K562 (cell line): ENCODE results near the gene RPTOR. TPM values are rescaled to one million over a fixed set of nuclear protein-coding genes. Genes with fewer than 3 reads are reported as not detected.

Experiments
- ATAC-seq: fragments of 200-7000 bp; cut with Tn5 transposase; 3 replicates; pipeline ENCODE4 v1.9.1; 2020; ENCODE audit warnings: moderate library complexity
- BruUV-seq: library from RNA; stranded (reverse); fragments of 400-500 nt; replicated peaks from 2 replicates; lab custom pipeline; 2021; lab: Mats Ljungman, UMichigan
- CTCF ChIA-PET: fragments of 300-600 bp; formaldehyde crosslinking; extraction: SDS; loops from one replicate; lab custom pipeline; 2021; ENCODE audit warnings: low intra/inter-chr PET ratio; lab: Yijun Ruan, JAX
- POLR2A ChIA-PET: fragments of 300-600, 350-650 bp; sonication (Branson Sonifier 250); formaldehyde crosslinking; extraction: SDS; loops from one replicate; lab custom pipeline; 2021; ENCODE audit warnings: antibody characterized with exemption, inconsistent platforms; lab: Yijun Ruan, JAX
- DNase-seq, 4 experiments: peaks; one replicate each; pipeline versions ENCODE4 v3.0.0 to v3.0.0-alpha.2; 2011 to 2018; ENCODE audit warnings: low spot score in 3 of 4, mixed read lengths in 3 of 4; ENCODE audit errors: extremely low read depth in 1 of 4
- FAIRE-seq: peaks from 2 replicates; lab custom pipeline; 2011; peaks lifted over from hg19 to GRCh38; lab: Jason Lieb, UNC
- H2AFZ ChIP-seq: 2 replicates; pipeline ENCODE4 v1.6.0; 2011; ENCODE audit warnings: low read depth, low read length, control low read depth, inconsistent platforms
- H3K27ac ChIP-seq: fragments of 200-600 bp; 3 replicates; pipeline ENCODE4 v1.8.0; 2011; ENCODE audit warnings: low read depth, mild to moderate bottlenecking, control low read depth, inconsistent platforms, low read length, moderate library complexity, mixed read lengths; ENCODE audit errors: extremely low read depth
- H3K27me3 ChIP-seq, 2 experiments: fragments of 300-600 bp in 1 of 2; 2 replicates in 1 of 2; 3 replicates in 1 of 2; pipeline versions ENCODE4 v1.6.0 to v1.8.0; 2011; ENCODE audit warnings: inconsistent platforms in 2 of 2, low read length in 2 of 2, mild to moderate bottlenecking in 1 of 2, mixed read lengths in 1 of 2, moderate library complexity in 1 of 2; ENCODE audit not compliant: control insufficient read depth in 2 of 2, insufficient read depth in 2 of 2
- H3K36me3 ChIP-seq: fragments of 300-600 bp; 3 replicates; pipeline ENCODE4 v1.8.0; 2011; ENCODE audit warnings: mild to moderate bottlenecking, low read length, inconsistent platforms; ENCODE audit not compliant: control insufficient read depth, insufficient read depth
- H3K4me1 ChIP-seq, 2 experiments: fragments of 200-600 bp in 1 of 2; replicated peaks in 1 of 2; 2 replicates in 1 of 2; 3 replicates in 1 of 2; pipeline versions ENCODE4 v1.5.1 to v1.8.0; 2011; ENCODE audit warnings: inconsistent platforms in 2 of 2, low read length in 2 of 2, mild to moderate bottlenecking in 1 of 2, mixed read lengths in 1 of 2, moderate library complexity in 1 of 2; ENCODE audit not compliant: control insufficient read depth in 2 of 2, insufficient read depth in 2 of 2
- H3K4me2 ChIP-seq: 2 replicates; pipeline ENCODE4 v1.6.1; 2011; ENCODE audit warnings: low read length, control low read depth, inconsistent platforms, mixed read lengths; ENCODE audit not compliant: insufficient read depth
- H3K4me3 ChIP-seq: fragments of 200-600 bp; sonication (generic), shearing (Covaris generic); 2 replicates; pipeline ENCODE4 v1.5.1; 2016; ENCODE audit warnings: control low read depth, inconsistent platforms
- H3K79me2 ChIP-seq: fragments of 200-600 bp; 3 replicates; pipeline ENCODE4 v1.8.0; 2011; ENCODE audit warnings: low read length, inconsistent platforms; ENCODE audit not compliant: control insufficient read depth, insufficient read depth
- H3K9ac ChIP-seq, 2 experiments: 2 replicates each; pipeline versions ENCODE4 v1.6.0 to v1.6.1; 2011; ENCODE audit warnings: low read depth in 2 of 2, low read length in 2 of 2, control low read depth in 1 of 2, inconsistent platforms in 1 of 2, mild to moderate bottlenecking in 1 of 2, mixed read lengths in 1 of 2; ENCODE audit not compliant: insufficient read depth in 1 of 2
- H3K9me1 ChIP-seq: one replicate; pipeline ENCODE4 v1.6.0; 2011; ENCODE audit warnings: inconsistent platforms, mild to moderate bottlenecking, low read length, moderate library complexity; ENCODE audit not compliant: control insufficient read depth, insufficient read depth
- H3K9me3 ChIP-seq: replicated peaks from 2 replicates; pipeline ENCODE4 v1.5.1; 2011; ENCODE audit warnings: low read depth, low read length, inconsistent platforms; ENCODE audit not compliant: control insufficient read depth, insufficient read depth
- H4K20me1 ChIP-seq: replicated peaks from 2 replicates; pipeline ENCODE4 v1.6.1; 2011; ENCODE audit warnings: low read length, inconsistent platforms, mixed read lengths; ENCODE audit not compliant: control insufficient read depth, insufficient read depth
- BCLAF1 ChIP-seq, 2 experiments: fragments of 450-650 bp in 1 of 2; IDR thresholded peaks; 2 replicates each; pipeline ENCODE4 v1.6.1; 2011 to 2017; ENCODE audit warnings: low read depth in 2 of 2, antibody characterized with exemption in 1 of 2, borderline replicate concordance in 1 of 2, low read length in 1 of 2, mild to moderate bottlenecking in 1 of 2, mixed read lengths in 1 of 2; ENCODE audit not compliant: control insufficient read depth in 1 of 2
- ZNF707 ChIP-seq: fragments of 250-450 bp; sonication (Bioruptor Pico); conservative IDR thresholded peaks from 2 replicates; pipeline ENCODE4 v1.8.0; 2022; ENCODE audit warnings: inconsistent platforms, mild to moderate bottlenecking, moderate library complexity
- WGBS: fragments of 100-300 bp; shearing (Covaris generic); methylation state at CpG from one replicate; pipeline ENCODE4 v1.1.6; 2016; ENCODE audit warnings: low coverage, mixed read lengths; ENCODE audit not compliant: insufficient coverage; ENCODE audit errors: missing lambda C conversion rate; 5-methylcytosine and 5-hydroxymethylcytosine counted together
- in situ Hi-C: fragments of 300-500 bp; cut with MboI; formaldehyde crosslinking; loops from 4 replicates; pipeline ENCODE4 v1.15.0; 2018; ENCODE audit warnings: inconsistent platforms, mixed read lengths
- intact Hi-C: fragments of 100-400 bp; cut with micrococcal nuclease; formaldehyde crosslinking; loops from 2 replicates; pipeline ENCODE4 v1.14.2; 2022
- polyA plus RNA-seq, 8 experiments: library from polyadenylated mRNA; depleted of rRNA in 4 of 8; stranded (reverse) in 5 of 8; unstranded in 3 of 8; fragments of >200 nt; fragmentation: Nextera tagmentation in 2 of 8; fragmentation: Illumina TruSeq in 1 of 8; extraction: Ambion mirVana in 2 of 8; extraction: Trizol in 1 of 8; gene quantifications; 2 replicates each; pipeline versions ENCODE4 v1.2.1 to v1.2.3, GENCODE V29; 2011 to 2014; ENCODE audit warnings: inconsistent platforms in 1 of 8, missing spikeins in 1 of 8
- total RNA-seq, 7 experiments: library from RNA; depleted of rRNA in 6 of 7; stranded (reverse); fragments of >200 nt in 6 of 7; fragmentation: Illumina TruSeq in 2 of 7; extraction: Trizol in 2 of 7; gene quantifications; 2 replicates each; pipeline versions ENCODE4 v1.2.1 to v1.2.3, GENCODE V29; 2011 to 2021; ENCODE audit warnings: low replicate concordance in 1 of 7

RPTOR gene
- total and polyA plus RNA-seq, 9 of the 15 experiments (the other 6 are each of a cell fraction or from before 2014, with no cell fraction given) = 0.24 to 54.1 (median 10.2) TPM

- Histone ChIP-seq H3K4me3 (no peak overlapping the region), H3K36me3 (peaks cover 13% of the 10 kb centered on the region; the same call in 2 of the 3 replicates), H3K27ac (no peak overlapping the region), H3K9me3 (no peaks in the 10 kb centered on the region; the same call in 1 of the 2 replicates), H3K9ac (no peak overlapping the region)
- no peak for DNase-seq
- no TSS peak for BruUV-seq
- no peak for TF ChIP-seq ZNF707 (CRISPR knock-in tag)
- TF ChIP-seq BCLAF1 (IDR thresholded peaks at IDR 0.05; ENCODE audit: borderline replicate concordance in 1 of 2, control insufficient read depth in 1 of 2, low read depth in 2 of 2, low read length in 1 of 2) = no peak
- TF ChIP-seq, all 486 proteins: peak for 0
- Histone ChIP-seq H3K9me1 (no peaks in the 10 kb centered on the region), H3K4me2 (no peak overlapping the region), H3K4me1 (peaks cover 0 to 17% of the 10 kb centered on the region in 2 experiments; a peak in 2 of 5 replicates), H4K20me1 (no peaks in the 10 kb centered on the region), H3K27me3 (no peaks in the 10 kb centered on the region), H3K79me2 (no peaks in the 10 kb centered on the region), H2AFZ (no peak overlapping the region)
- CTCF ChIA-PET = no interaction called here
- FAIRE-seq (no peak), ATAC-seq (no peak)
- 86% methylated on average over 18 of the region's 18 CpGs for WGBS
- in situ Hi-C loops = no loop called here
- intact Hi-C loops = no loop called here
- POLR2A ChIA-PET = interaction anchor here (1.0 to 1.5 kb wide), 2 partner anchors 8 to 9 kb away, joined by 4 to 5 read pairs; no protein-coding TSS in a partner anchor
Observed at GRCh38 chr17:80800481-80801391, 256.1 kb downstream of the RPTOR start.
